ENCODE results near the gene LRBA.

- no peak for TF ChIP-seq CTCF (IDR thresholded peaks at IDR 0.05 in 4 of 5, conservative IDR thresholded peaks at IDR 0.05 in 1 of 5)
- no peak for TF ChIP-seq POLR2A (IDR thresholded peaks at IDR 0.05)
Observed at GRCh38 chr4:150256841-150257730, 758.0 kb downstream of the LRBA start.

Measured in gastrocnemius medialis (tissue), 4 donors.